PC-3 (cell line): ENCODE results near the gene DIS3L2. TPM values are rescaled to one million over a fixed set of nuclear protein-coding genes. Genes with fewer than 3 reads are reported as not detected.

Source experiments
- ATAC-seq: fragments of 200-7000 bp; cut with Tn5 transposase; 2 replicates; pipeline ENCODE4 v1.9.1; 2020; ENCODE audit warnings: mild to moderate bottlenecking, moderate library complexity
- BruUV-seq: library from RNA; stranded (reverse); fragments of 400-500 nt; replicated peaks from 2 replicates; lab custom pipeline; 2021; lab: Mats Ljungman, UMichigan
- CTCF ChIA-PET: fragments of 300-600 bp; sonication (Branson Sonifier 250); formaldehyde crosslinking; loops from one replicate; lab custom pipeline; 2022; ENCODE audit warnings: antibody characterized with exemption; lab: Charles Lee
- POLR2A ChIA-PET: fragments of 300-600 bp; sonication (Branson Sonifier 250); formaldehyde crosslinking; loops from one replicate; lab custom pipeline; 2022; ENCODE audit warnings: antibody characterized with exemption; ENCODE audit not compliant: unreplicated experiment; lab: Charles Lee
- DNase-seq: peaks from one replicate; pipeline ENCODE4 v3.0.0-alpha.2; 2015
- H2AFZ ChIP-seq: fragments of 300-600 bp; sonication (generic); 2 replicates; pipeline ENCODE4 v1.6.0; 2016; ENCODE audit warnings: antibody characterized with exemption, low read length
- H3F3A ChIP-seq: fragments of 300-600 bp; sonication (generic); one replicate; pipeline ENCODE4 v1.6.0; 2017; ENCODE audit warnings: antibody characterized with exemption, low read length, control low read depth, mild to moderate bottlenecking; ENCODE audit not compliant: unreplicated experiment
- H3K27ac ChIP-seq: fragments of 300-600 bp; sonication (generic); 2 replicates; pipeline ENCODE4 v1.5.1; 2016; ENCODE audit warnings: mild to moderate bottlenecking, low read length
- H3K27me3 ChIP-seq: fragments of 300-600 bp; sonication (generic); 2 replicates; pipeline ENCODE4 v1.6.1; 2016; ENCODE audit warnings: low read length, mixed read lengths
- H3K36me3 ChIP-seq: fragments of 300-600 bp; sonication (generic); 2 replicates; pipeline ENCODE4 v1.6.1; 2016; ENCODE audit warnings: low read depth, mixed run types, low read length, mixed read lengths
- H3K4me1 ChIP-seq: fragments of 300-600 bp; sonication (generic); 2 replicates; pipeline ENCODE4 v1.5.1; 2016; ENCODE audit warnings: low read length; ENCODE audit not compliant: insufficient read depth
- H3K4me2 ChIP-seq: fragments of 300-600 bp; sonication (generic); 2 replicates; pipeline ENCODE4 v1.6.0; 2016; ENCODE audit warnings: low read length
- H3K4me3 ChIP-seq: fragments of 300-600 bp; sonication (generic); 2 replicates; pipeline ENCODE4 v1.5.1; 2016; ENCODE audit warnings: mild to moderate bottlenecking, low read length, mixed read lengths
- H3K79me2 ChIP-seq: fragments of 300-600 bp; sonication (generic); 2 replicates; pipeline ENCODE4 v1.6.1; 2017; ENCODE audit warnings: low read length, mixed read lengths
- H3K9ac ChIP-seq: fragments of 300-600 bp; sonication (generic); 2 replicates; pipeline ENCODE4 v1.6.0; 2016; ENCODE audit warnings: mild to moderate bottlenecking, low read length
- H3K9me2 ChIP-seq: fragments of 300-600 bp; sonication (generic); replicated peaks from 2 replicates; pipeline ENCODE4 v1.6.1; 2016; ENCODE audit warnings: mixed run types, low read length, mixed read lengths
- H3K9me3 ChIP-seq: fragments of 300-600 bp; sonication (generic); 2 replicates; pipeline ENCODE4 v1.6.1; 2016; ENCODE audit warnings: low read length, mixed read lengths
- H4K20me1 ChIP-seq: fragments of 300-600 bp; sonication (generic); 2 replicates; pipeline ENCODE4 v1.6.1; 2016; ENCODE audit warnings: low read length, mixed read lengths
- EZH2 ChIP-seq: fragments of 300-600 bp; sonication (generic); IDR thresholded peaks from one replicate; pipeline ENCODE4 v1.6.1; 2017; ENCODE audit warnings: antibody characterized with exemption, mild to moderate bottlenecking, low read length; ENCODE audit not compliant: unreplicated experiment
- EZH2phosphoT487 ChIP-seq: fragments of 300-600 bp; sonication (generic); IDR thresholded peaks from 2 replicates; pipeline ENCODE4 v1.6.1; 2018; ENCODE audit warnings: mild to moderate bottlenecking, antibody characterized with exemption, low read length, borderline replicate concordance
- intact Hi-C: fragments of 100-400 bp; cut with micrococcal nuclease; formaldehyde crosslinking; loops from 2 replicates; pipeline ENCODE4 v1.9.0; 2023
- total RNA-seq: library from RNA; depleted of rRNA; stranded (reverse); fragments of >200 nt; gene quantifications from 2 replicates; pipeline ENCODE4 v1.2.3, GENCODE V29; 2014
- TF ChIP-seq, protein P1 (sequence below): fragments of 300-600 bp; sonication (generic); conservative IDR thresholded peaks from 2 replicates; pipeline ENCODE4 v1.5.1; 2017; ENCODE audit warnings: antibody characterized with exemption, low read depth, mild to moderate bottlenecking, low read length

The DIS3L2 gene
- total RNA-seq, 1 experiment from 2014 or later = 22.8 TPM

DNA sequence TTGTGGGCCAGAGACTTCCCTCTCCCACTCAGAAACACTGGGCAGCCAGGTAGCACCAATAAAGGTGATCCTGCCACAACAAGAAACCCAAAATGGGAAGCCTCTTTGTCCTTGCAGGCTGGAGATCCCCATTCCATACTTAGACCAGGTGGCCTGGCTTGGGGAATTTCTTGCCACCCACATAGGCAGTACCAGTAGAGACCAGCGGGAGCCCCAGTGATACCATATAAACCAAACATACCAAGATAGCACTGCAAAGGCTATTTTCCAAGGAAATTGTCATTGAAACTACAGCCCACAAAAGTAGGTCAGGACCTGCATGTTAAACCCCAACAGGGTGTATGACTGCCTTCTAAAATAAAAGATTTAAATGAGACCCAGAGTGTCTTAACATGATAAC is 171.6 kb downstream of the DIS3L2 start:
- no peaks in the 10 kb centered on the region for H3K27me3 ChIP-seq
- no peak for TF ChIP-seq EZH2phosphoT487
- TF ChIP-seq, protein P1, sequence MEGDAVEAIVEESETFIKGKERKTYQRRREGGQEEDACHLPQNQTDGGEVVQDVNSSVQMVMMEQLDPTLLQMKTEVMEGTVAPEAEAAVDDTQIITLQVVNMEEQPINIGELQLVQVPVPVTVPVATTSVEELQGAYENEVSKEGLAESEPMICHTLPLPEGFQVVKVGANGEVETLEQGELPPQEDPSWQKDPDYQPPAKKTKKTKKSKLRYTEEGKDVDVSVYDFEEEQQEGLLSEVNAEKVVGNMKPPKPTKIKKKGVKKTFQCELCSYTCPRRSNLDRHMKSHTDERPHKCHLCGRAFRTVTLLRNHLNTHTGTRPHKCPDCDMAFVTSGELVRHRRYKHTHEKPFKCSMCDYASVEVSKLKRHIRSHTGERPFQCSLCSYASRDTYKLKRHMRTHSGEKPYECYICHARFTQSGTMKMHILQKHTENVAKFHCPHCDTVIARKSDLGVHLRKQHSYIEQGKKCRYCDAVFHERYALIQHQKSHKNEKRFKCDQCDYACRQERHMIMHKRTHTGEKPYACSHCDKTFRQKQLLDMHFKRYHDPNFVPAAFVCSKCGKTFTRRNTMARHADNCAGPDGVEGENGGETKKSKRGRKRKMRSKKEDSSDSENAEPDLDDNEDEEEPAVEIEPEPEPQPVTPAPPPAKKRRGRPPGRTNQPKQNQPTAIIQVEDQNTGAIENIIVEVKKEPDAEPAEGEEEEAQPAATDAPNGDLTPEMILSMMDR = peak; percentile 44; the same call in 1 of the 2 replicates
- H3K9me2 ChIP-seq = no peaks in the 10 kb centered on the region
- DNase-seq (no peak), ATAC-seq (peak; percentile 41)
- no peak overlapping the region for H3K4me3 ChIP-seq
- no peak overlapping the region for H3K27ac ChIP-seq
- BruUV-seq = no TSS peak
- H3K9ac ChIP-seq = no peak overlapping the region
- H3K36me3 ChIP-seq = peaks cover 4% of the 10 kb centered on the region; the same call in 1 of the 2 replicates
- ChIA-PET CTCF (no interaction called here), POLR2A (no interaction called here)
- H4K20me1 ChIP-seq = no peaks in the 10 kb centered on the region
- H3K79me2 ChIP-seq = no peaks in the 10 kb centered on the region
- intact Hi-C loops = no loop called here
- no peaks in the 10 kb centered on the region for H3K9me3 ChIP-seq
- H2AFZ ChIP-seq = no peak overlapping the region
- H3F3A ChIP-seq = no peaks in the 10 kb centered on the region
- H3K4me1 ChIP-seq = peaks cover 38% of the 10 kb centered on the region
- no peak overlapping the region for H3K4me2 ChIP-seq

GRCh38 chr2:232134939-232135338 is 173.4 kb downstream of the DIS3L2 start:
- BruUV-seq = no TSS peak
- Histone ChIP-seq H4K20me1 (no peaks in the 10 kb centered on the region), H3K36me3 (peaks cover 4% of the 10 kb centered on the region), H3K4me1 (peaks cover 38% of the 10 kb centered on the region), H3K9me2 (no peaks in the 10 kb centered on the region), H3K9ac (no peak overlapping the region; the same call in 1 of the 2 replicates), H3K79me2 (no peaks in the 10 kb centered on the region), H2AFZ (no peak overlapping the region), H3K9me3 (no peaks in the 10 kb centered on the region), H3K27me3 (no peaks in the 10 kb centered on the region), H3K27ac (peak overlapping the region; percentile 95), H3K4me3 (no peak overlapping the region), H3K4me2 (peak overlapping the region; percentile 5; the same call in 1 of the 2 replicates), H3F3A (no peaks in the 10 kb centered on the region)
- DNase-seq (peak; percentile 64), ATAC-seq (peak; percentile 11; the same call in 1 of the 2 replicates)
- intact Hi-C loops = no loop called here
- ChIA-PET CTCF (no interaction called here), POLR2A (no interaction called here)
- TF ChIP-seq EZH2 (no peak), EZH2phosphoT487 (no peak)
- TF ChIP-seq, protein P1 = no peak

DNA sequence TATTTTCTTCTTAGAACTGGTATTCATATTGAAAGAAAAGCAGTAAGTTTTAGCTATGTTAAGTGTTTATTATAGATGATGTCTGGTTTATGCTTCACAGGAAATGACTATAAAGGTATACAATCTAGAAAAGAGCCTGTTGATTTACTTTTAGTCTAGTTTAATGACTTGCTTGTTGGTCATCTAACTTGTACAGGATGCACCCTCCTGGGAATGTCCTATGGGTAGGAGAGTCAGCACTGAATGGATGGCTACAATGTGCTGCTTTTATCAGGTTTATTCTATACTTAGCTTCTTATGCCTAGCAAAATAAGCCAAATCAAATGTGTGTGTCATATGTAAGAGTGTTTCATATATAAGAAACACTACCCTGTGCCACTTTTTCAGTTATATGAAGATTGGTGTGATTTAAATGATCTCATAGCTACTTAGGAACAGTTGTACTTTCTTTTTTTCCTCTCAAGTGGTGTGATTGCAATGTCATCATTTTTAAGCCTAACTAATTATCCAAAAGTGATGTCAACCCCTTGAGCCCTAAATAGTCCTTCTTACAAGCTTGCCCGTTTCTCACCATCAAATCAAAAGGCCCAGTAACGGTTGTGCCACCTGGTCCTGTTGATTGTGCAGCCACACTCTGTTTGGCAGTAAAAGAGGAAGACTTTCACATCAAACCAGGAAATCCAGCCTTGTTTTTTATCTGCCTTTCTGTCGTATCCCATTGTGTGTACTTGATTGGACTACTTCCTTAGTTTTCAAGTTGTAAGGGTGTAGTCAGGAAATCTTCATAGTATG is 176.0 kb downstream of the DIS3L2 start:
- Histone ChIP-seq H4K20me1 (no peaks in the 10 kb centered on the region), H3K9me3 (no peaks in the 10 kb centered on the region), H3F3A (no peaks in the 10 kb centered on the region), H3K4me1 (peaks cover 38% of the 10 kb centered on the region), H2AFZ (no peak overlapping the region), H3K79me2 (no peaks in the 10 kb centered on the region), H3K9me2 (no peaks in the 10 kb centered on the region), H3K36me3 (peaks cover 4% of the 10 kb centered on the region), H3K4me2 (peak overlapping the region; percentile 54), H3K27me3 (no peaks in the 10 kb centered on the region), H3K9ac (peak overlapping the region; percentile 61), H3K4me3 (no peak overlapping the region), H3K27ac (peak overlapping the region; percentile 95)
- TF ChIP-seq EZH2phosphoT487 (no peak), EZH2 (no peak)
- TF ChIP-seq, protein P1 = no peak
- POLR2A ChIA-PET = interaction anchor here (0.7 kb wide), 1 partner anchor 38 kb away, joined by 7 read pairs; no protein-coding TSS in a partner anchor
- peak; percentile 67 for DNase-seq
- intact Hi-C loops = loop anchor here (2.0 kb wide), 2 partner anchors 163 to 215 kb away; no protein-coding TSS in a partner anchor
- CTCF ChIA-PET = interaction anchor here (0.6 kb wide), 1 partner anchor 252 kb away, joined by 20 read pairs; no protein-coding TSS in a partner anchor
- peak; percentile 95 for ATAC-seq
- no TSS peak for BruUV-seq
